OCI-LY7 (cell line): Measurements from ENCODE around the gene FAM171A1.

Source experiments
- EZH2phosphoT487 ChIP-seq: fragments of 200-600 bp; sonication (generic); IDR thresholded peaks from 2 replicates; pipeline ENCODE4 v1.6.1; 2018; ENCODE audit warnings: low read depth, borderline replicate concordance, mild to moderate bottlenecking, mixed run types, antibody characterized with exemption, low read length, moderate library complexity, mixed read lengths
- TF ChIP-seq, protein P1 (sequence below): fragments of 200-600 bp; sonication (generic); conservative IDR thresholded peaks from 2 replicates; pipeline ENCODE4 v1.5.1; 2014; ENCODE audit warnings: mild to moderate bottlenecking, antibody characterized with exemption, low read length, moderate library complexity, mixed read lengths

DNA sequence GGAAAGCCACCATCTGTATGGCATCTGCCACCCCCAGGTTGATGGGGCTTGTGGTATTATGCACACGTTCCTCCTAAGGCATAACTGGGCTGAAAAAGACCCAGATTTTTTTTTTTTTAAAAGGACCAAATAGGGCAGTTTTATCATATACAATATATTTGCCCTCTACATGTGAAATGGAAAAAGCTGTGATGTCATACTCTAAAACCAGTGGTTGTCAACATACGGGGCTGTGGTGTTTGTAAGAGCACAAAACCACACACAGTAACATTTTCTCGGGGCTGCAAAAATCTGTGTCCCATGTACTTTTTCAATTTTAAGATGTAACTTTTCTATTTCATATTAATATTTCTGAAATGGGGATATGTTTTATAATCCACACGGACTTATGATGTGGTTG is 34.9 kb downstream of the FAM171A1 start:
- TF ChIP-seq, protein P1, sequence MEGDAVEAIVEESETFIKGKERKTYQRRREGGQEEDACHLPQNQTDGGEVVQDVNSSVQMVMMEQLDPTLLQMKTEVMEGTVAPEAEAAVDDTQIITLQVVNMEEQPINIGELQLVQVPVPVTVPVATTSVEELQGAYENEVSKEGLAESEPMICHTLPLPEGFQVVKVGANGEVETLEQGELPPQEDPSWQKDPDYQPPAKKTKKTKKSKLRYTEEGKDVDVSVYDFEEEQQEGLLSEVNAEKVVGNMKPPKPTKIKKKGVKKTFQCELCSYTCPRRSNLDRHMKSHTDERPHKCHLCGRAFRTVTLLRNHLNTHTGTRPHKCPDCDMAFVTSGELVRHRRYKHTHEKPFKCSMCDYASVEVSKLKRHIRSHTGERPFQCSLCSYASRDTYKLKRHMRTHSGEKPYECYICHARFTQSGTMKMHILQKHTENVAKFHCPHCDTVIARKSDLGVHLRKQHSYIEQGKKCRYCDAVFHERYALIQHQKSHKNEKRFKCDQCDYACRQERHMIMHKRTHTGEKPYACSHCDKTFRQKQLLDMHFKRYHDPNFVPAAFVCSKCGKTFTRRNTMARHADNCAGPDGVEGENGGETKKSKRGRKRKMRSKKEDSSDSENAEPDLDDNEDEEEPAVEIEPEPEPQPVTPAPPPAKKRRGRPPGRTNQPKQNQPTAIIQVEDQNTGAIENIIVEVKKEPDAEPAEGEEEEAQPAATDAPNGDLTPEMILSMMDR = no peak
- no peak for TF ChIP-seq EZH2phosphoT487
